Immature natural killer cell (primary cell): ENCODE results near the gene CLCF1. TPM values are rescaled to one million over a fixed set of nuclear protein-coding genes. Genes with fewer than 3 reads are reported as not detected.

Source experiments
- DNase-seq, 3 donors: peaks; one replicate each; pipeline ENCODE4 v3.0.0; 2022; ENCODE audit warnings: mixed read lengths in 1 of 3
- H3K27ac Mint-ChIP-seq, 6 donors: one replicate each; pipeline ENCODE4 v1.8.0; 2020; ENCODE audit warnings: mixed read lengths in 6 of 6, mild to moderate bottlenecking in 5 of 6, inconsistent platforms in 4 of 6, moderate library complexity in 3 of 6
- H3K27me3 Mint-ChIP-seq, 3 donors: one replicate each; pipeline ENCODE4 v1.8.0; 2020 to 2021; ENCODE audit warnings: low read depth in 3 of 3, mild to moderate bottlenecking in 3 of 3, mixed read lengths in 3 of 3, moderate library complexity in 3 of 3, inconsistent platforms in 1 of 3
- H3K36me3 Mint-ChIP-seq, 3 donors: one replicate each; pipeline ENCODE4 v1.8.0; 2020; ENCODE audit warnings: mixed read lengths in 3 of 3, inconsistent platforms in 2 of 3, mild to moderate bottlenecking in 2 of 3
- H3K4me1 Mint-ChIP-seq, 2 donors: one replicate each; pipeline ENCODE4 v1.8.0; 2020; ENCODE audit warnings: inconsistent platforms in 2 of 2, mild to moderate bottlenecking in 2 of 2, mixed read lengths in 2 of 2, moderate library complexity in 1 of 2
- H3K4me3 Mint-ChIP-seq, 5 donors: one replicate each; pipeline ENCODE4 v1.8.0; 2020; ENCODE audit warnings: mild to moderate bottlenecking in 5 of 5, mixed read lengths in 5 of 5, inconsistent platforms in 3 of 5, moderate library complexity in 3 of 5
- H3K9me3 Mint-ChIP-seq, 6 donors: one replicate each; pipeline ENCODE4 v1.8.0; 2020; ENCODE audit warnings: mild to moderate bottlenecking in 6 of 6, mixed read lengths in 6 of 6, inconsistent platforms in 4 of 6, moderate library complexity in 3 of 6
- polyA plus RNA-seq, 3 donors: library from polyadenylated mRNA; unstranded; fragments of 300-500 nt; fragmentation: Illumina TruSeq; gene quantifications; one replicate each; pipeline ENCODE4 v1.2.3, GENCODE V29; 2021

The CLCF1 gene
- polyA plus RNA-seq, 3 donors from 2014 or later: 0.34 to 2.2 TPM; not detected in 1

- Mint-ChIP-seq H3K9me3 (no peaks in the 10 kb centered on the region), H3K4me1 (peaks cover 84 to 85% of the 10 kb centered on the region in 2 donors), H3K27me3 (peaks cover 0 to 14% (median 3%) of the 10 kb centered on the region in 3 donors), H3K36me3 (no peaks in the 10 kb centered on the region), H3K4me3 (peak overlapping the region; percentile 52 to 81 (median 73)), H3K27ac (peak overlapping the region in 5 of 6 donors; percentile 62 to 85 (median 82))
- no peak for DNase-seq
Observed at GRCh38 chr11:67413266-67413849, 40.0 kb upstream of the CLCF1 start.

GRCh38 chr11:67412495-67413179 lies 39.2 kb upstream of the CLCF1 start:
- Mint-ChIP-seq H3K27ac (peak overlapping the region; percentile 0 to 85 (median 74)), H3K4me1 (peaks cover 84 to 85% of the 10 kb centered on the region in 2 donors), H3K4me3 (peak overlapping the region in 2 of 5 donors; percentile 70 to 74), H3K36me3 (no peaks in the 10 kb centered on the region), H3K27me3 (peaks cover 2 to 15% (median 3%) of the 10 kb centered on the region in 3 donors), H3K9me3 (no peaks in the 10 kb centered on the region)
- DNase-seq: no peak

DNA sequence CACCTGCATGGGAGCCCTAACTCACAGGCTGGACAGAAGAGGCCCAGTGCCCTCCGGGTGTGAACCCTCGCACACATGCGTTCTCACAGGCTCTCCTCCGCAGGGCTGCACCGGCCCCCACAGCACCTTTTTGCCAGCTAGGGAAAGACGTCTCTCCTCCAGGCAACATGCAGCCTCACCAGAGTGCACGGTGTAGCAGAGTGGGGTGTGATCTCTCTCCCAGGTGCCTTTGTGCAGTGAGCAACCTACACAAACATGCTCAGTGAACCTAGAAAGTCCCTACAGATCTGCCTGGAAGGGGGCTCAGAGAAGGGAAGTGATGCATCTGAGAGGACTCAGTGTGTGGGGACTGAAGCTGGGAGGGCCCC lies 38.4 kb upstream of the CLCF1 start:
- Mint-ChIP-seq H3K27me3 (peaks cover 2 to 15% (median 3%) of the 10 kb centered on the region in 3 donors), H3K9me3 (no peaks in the 10 kb centered on the region), H3K27ac (peak overlapping the region in 3 of 6 donors; percentile 29 to 67 (median 46)), H3K4me1 (peaks cover 87 to 88% of the 10 kb centered on the region in 2 donors), H3K36me3 (peaks cover 0 to 6% (median 5%) of the 10 kb centered on the region in 3 donors), H3K4me3 (peak overlapping the region in 3 of 5 donors; percentile 10 to 55 (median 50))
- no peak for DNase-seq

GRCh38 chr11:67410984-67411784 lies 37.8 kb upstream of the CLCF1 start:
- Mint-ChIP-seq H3K36me3 (peaks cover 0 to 8% (median 5%) of the 10 kb centered on the region in 3 donors), H3K9me3 (no peaks in the 10 kb centered on the region), H3K27me3 (peaks cover 2 to 15% (median 3%) of the 10 kb centered on the region in 3 donors), H3K4me3 (peak overlapping the region in 4 of 5 donors; percentile 2 to 89 (median 29)), H3K27ac (peak overlapping the region; percentile 77 to 97 (median 88)), H3K4me1 (peaks cover 87 to 88% of the 10 kb centered on the region in 2 donors)
- DNase-seq: no peak

DNA sequence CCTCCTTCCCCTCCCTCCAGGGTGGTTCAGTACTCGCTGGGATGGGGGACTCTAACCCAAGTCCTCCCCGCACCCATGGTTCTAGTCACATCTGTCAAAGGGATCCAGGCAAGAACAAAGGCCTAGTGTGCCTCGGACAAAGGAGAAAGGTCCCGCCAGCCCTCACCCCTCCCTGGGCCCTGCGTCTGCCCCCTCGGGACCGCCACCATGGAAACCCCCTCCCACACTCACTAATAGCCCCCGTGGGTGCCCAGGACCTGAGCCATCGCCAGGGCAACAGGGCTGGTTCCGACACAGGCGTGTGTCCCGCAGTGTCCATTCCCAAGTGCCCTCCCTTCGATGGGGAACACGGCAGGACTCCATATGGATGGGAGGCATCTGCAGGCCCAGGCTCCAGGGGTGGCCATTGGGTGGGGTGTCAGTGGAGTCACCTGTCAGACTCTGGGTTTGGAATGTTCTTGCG lies 37.0 kb upstream of the CLCF1 start:
- Mint-ChIP-seq H3K27ac (peak overlapping the region; percentile 79 to 98 (median 95)), H3K4me3 (peak overlapping the region; percentile 86 to 95 (median 89)), H3K36me3 (peaks cover 0 to 11% (median 5%) of the 10 kb centered on the region in 3 donors), H3K9me3 (no peaks in the 10 kb centered on the region), H3K27me3 (peaks cover 2 to 15% (median 3%) of the 10 kb centered on the region in 3 donors), H3K4me1 (peaks cover 88 to 90% of the 10 kb centered on the region in 2 donors)
- no peak for DNase-seq

GRCh38 chr11:67409781-67410368 lies 36.5 kb upstream of the CLCF1 start:
- DNase-seq: no peak
- no peaks in the 10 kb centered on the region for H3K9me3 Mint-ChIP-seq
- peaks cover 85 to 92% of the 10 kb centered on the region in 2 donors for H3K4me1 Mint-ChIP-seq
- H3K27me3 Mint-ChIP-seq: peaks cover 2 to 13% (median 2%) of the 10 kb centered on the region in 3 donors
- H3K36me3 Mint-ChIP-seq: peaks cover 0 to 11% (median 5%) of the 10 kb centered on the region in 3 donors
- peak overlapping the region; percentile 86 to 95 (median 89) for H3K4me3 Mint-ChIP-seq
- peak overlapping the region; percentile 90 to 98 (median 95) for H3K27ac Mint-ChIP-seq

DNA sequence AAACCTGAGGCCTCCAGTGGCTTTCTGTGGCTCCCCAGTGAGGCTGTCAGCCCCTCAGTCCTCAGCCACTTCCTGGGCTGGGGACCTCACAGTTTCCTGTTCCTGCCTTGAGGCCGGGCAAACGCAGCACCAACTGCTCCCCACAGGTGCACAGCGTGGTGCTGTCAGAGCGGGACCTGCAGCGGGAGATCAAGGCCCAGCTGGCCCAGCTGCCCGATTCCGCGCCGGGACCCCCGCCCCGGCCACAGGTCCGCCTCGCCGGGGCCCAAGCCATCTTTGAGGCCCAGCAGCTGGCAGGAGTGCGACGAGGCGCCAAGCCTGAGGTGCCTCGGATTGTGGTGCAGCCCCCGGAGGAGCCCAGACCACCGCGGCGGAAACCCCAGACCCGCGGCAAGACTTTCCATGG lies 35.9 kb upstream of the CLCF1 start:
- H3K4me1 Mint-ChIP-seq: peaks cover 87 to 94% of the 10 kb centered on the region in 2 donors
- H3K27me3 Mint-ChIP-seq: peaks cover 2 to 16% (median 5%) of the 10 kb centered on the region in 3 donors
- H3K4me3 Mint-ChIP-seq: peak overlapping the region; percentile 89 to 99 (median 96)
- no peaks in the 10 kb centered on the region for H3K9me3 Mint-ChIP-seq
- peak overlapping the region; percentile 90 to 98 (median 96) for H3K27ac Mint-ChIP-seq
- peak; percentile 84 to 86 (median 86) for DNase-seq
- H3K36me3 Mint-ChIP-seq: peaks cover 4 to 17% (median 5%) of the 10 kb centered on the region in 3 donors

- DNase-seq: peak in 1 of 3 donors; percentile 33
- H3K27me3 Mint-ChIP-seq: peaks cover 2 to 17% (median 6%) of the 10 kb centered on the region in 3 donors
- H3K4me1 Mint-ChIP-seq: peaks cover 83 to 91% of the 10 kb centered on the region in 2 donors
- peak overlapping the region; percentile 90 to 98 (median 96) for H3K27ac Mint-ChIP-seq
- peaks cover 4 to 17% (median 5%) of the 10 kb centered on the region in 3 donors for H3K36me3 Mint-ChIP-seq
- no peaks in the 10 kb centered on the region for H3K9me3 Mint-ChIP-seq
- H3K4me3 Mint-ChIP-seq: peak overlapping the region; percentile 85 to 99 (median 96)
Observed at GRCh38 chr11:67408437-67409200, 35.2 kb upstream of the CLCF1 start.

DNA sequence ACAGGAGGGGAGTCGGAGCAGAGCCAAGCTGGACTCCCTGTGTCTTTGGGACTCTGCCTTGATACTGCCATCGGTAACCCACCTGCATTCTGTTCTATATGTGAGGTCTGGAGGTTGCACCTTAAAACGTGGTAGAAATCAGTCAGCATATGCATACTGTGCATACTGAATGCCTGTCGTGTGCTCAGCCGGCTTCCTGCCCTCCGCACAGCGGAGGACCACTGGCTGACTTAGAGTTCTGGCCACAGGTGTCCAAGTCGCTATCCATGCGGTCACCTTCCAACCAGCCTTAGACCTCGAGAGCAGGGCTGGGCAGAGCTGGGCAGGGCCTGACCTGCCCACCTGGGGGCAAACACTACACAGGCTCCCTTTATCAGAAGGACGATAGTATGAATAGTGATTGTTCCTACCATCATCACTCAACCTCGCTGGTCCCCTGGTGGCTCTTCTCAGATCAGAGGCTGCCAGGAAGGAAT lies 34.3 kb upstream of the CLCF1 start:
- Mint-ChIP-seq H3K9me3 (no peaks in the 10 kb centered on the region), H3K27me3 (peaks cover 2 to 12% (median 9%) of the 10 kb centered on the region in 3 donors), H3K27ac (peak overlapping the region; percentile 90 to 98 (median 96)), H3K4me3 (peak overlapping the region; percentile 85 to 99 (median 96)), H3K4me1 (peaks cover 78 to 89% of the 10 kb centered on the region in 2 donors), H3K36me3 (peaks cover 4 to 17% (median 5%) of the 10 kb centered on the region in 3 donors)
- no peak for DNase-seq

GRCh38 chr11:67406969-67407687 lies 33.7 kb upstream of the CLCF1 start:
- DNase-seq: no peak
- H3K9me3 Mint-ChIP-seq: no peaks in the 10 kb centered on the region
- peaks cover 72 to 87% of the 10 kb centered on the region in 2 donors for H3K4me1 Mint-ChIP-seq
- peaks cover 4 to 17% (median 5%) of the 10 kb centered on the region in 3 donors for H3K36me3 Mint-ChIP-seq
- peak overlapping the region; percentile 90 to 98 (median 96) for H3K27ac Mint-ChIP-seq
- peak overlapping the region; percentile 85 to 99 (median 96) for H3K4me3 Mint-ChIP-seq
- peaks cover 2 to 12% (median 9%) of the 10 kb centered on the region in 3 donors for H3K27me3 Mint-ChIP-seq

DNA sequence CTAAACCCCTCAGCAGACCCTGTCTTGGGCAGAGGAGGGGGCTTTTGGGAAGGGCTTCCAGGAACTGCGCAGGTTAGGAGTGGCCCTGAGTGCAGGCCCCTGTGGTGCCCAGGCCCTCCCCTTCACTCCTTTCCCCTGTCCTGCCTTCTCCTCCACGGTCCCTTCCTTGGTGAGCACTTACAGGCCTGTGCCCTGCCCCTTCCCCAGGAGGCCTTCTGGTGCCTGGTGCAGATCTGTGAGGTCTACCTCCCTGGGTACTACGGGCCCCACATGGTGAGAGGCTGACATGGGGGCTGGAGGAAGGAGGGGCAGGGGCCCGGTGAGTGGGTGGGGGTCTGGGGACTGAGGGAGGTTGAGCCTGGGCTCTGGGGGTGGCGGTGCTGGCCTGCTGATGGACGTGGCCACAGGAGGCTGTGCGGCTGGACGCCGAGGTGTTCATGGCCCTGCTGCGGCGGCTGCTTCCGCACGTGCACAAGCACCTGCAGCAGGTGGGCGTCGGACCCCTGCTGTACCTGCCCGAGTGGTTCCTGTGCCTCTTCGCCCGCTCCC lies 33.1 kb upstream of the CLCF1 start:
- Mint-ChIP-seq H3K4me3 (peak overlapping the region; percentile 95 to 99 (median 98)), H3K4me1 (peaks cover 65 to 83% of the 10 kb centered on the region in 2 donors), H3K27me3 (peaks cover 2 to 14% (median 9%) of the 10 kb centered on the region in 3 donors), H3K27ac (peak overlapping the region; percentile 92 to 98 (median 96)), H3K36me3 (peaks cover 4 to 17% (median 5%) of the 10 kb centered on the region in 3 donors), H3K9me3 (no peaks in the 10 kb centered on the region)
- DNase-seq: no peak
